ENCODE results near the gene PPIL6.

Gene PPIL6

DNA sequence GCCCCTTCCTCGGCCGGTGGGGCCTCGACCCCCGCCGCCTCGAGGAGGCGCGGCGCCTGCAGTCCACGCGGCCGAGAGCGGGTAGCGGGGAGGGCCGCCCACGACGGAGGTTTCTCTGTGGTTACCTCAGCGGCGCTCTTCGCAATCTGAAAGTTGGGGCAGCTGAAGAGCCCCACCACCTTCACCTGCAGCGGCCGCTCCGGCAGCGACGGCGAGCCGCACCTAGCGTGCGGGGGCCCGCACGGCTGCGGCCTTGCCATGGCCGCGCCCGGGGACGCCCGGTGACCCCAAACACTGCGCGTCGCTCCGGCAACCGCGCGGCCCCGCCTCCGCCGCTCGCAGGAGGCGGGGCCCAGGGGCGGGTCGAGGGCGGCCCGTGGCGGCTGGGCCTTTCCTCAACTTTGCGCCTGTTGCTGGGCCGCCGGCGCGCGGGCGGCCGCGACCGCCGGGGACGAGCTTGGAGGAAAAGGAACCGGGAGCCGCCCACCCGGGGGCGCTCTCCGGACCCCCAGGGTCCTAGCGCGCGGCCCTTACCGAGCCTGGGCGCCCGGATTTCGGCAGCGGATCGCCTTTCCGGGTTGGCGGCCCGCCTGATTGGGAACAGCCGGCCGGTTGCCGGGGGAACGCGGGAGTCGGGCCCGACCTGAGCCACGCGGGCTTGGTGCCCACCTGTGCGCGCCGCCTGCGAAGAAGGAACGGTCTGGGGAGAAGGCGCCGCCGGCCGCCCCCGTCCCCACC, at the start of gene PPIL6, which contains the start of gene SMPD2:
PPIL6 (minus strand) TSS at position 298 of the 738 bp plus-strand sequence; CDS start at position 260, 38 bp downstream.
SMPD2 (plus strand) TSS at position 394 of the 738 bp plus-strand sequence. CDS start 398 bp downstream, outside the sequence.
- peak; percentile 84 for DNase-seq (ENCODE audit: low read depth)
- H3K4me3 ChIP-seq (ENCODE audit: control insufficient read depth, low read depth, low read length), result peak within 1 kb of the TSS; percentile 79
- TF ChIP-seq, protein P1, sequence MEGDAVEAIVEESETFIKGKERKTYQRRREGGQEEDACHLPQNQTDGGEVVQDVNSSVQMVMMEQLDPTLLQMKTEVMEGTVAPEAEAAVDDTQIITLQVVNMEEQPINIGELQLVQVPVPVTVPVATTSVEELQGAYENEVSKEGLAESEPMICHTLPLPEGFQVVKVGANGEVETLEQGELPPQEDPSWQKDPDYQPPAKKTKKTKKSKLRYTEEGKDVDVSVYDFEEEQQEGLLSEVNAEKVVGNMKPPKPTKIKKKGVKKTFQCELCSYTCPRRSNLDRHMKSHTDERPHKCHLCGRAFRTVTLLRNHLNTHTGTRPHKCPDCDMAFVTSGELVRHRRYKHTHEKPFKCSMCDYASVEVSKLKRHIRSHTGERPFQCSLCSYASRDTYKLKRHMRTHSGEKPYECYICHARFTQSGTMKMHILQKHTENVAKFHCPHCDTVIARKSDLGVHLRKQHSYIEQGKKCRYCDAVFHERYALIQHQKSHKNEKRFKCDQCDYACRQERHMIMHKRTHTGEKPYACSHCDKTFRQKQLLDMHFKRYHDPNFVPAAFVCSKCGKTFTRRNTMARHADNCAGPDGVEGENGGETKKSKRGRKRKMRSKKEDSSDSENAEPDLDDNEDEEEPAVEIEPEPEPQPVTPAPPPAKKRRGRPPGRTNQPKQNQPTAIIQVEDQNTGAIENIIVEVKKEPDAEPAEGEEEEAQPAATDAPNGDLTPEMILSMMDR (conservative IDR thresholded peaks at IDR 0.05; ENCODE audit: control insufficient read depth, insufficient read depth, low read depth, low read length), result no peak

DNA sequence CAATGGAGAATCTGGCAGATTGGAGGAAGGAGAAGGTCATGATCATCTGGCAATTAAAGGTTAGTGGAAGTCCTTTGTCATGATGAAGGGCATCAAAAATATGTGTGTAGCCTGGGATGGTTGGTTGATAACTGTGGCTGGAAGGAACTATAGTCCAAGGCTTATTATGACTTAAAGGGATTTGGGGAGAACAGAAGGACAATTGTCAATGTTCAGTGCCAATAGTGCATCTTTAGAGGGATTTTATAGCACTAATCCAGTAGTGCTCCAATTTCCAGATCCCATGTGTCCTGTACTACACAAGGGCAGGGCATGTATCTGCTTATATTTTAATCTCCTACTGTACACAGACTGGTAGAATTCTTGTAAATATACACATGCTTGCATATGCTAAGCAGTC, 47.6 kb upstream of the PPIL6 start:
- TF ChIP-seq, protein P1 (conservative IDR thresholded peaks at IDR 0.05; ENCODE audit: control insufficient read depth, insufficient read depth, low read depth, low read length), result no peak
- no peak overlapping the region for H3K4me3 ChIP-seq (ENCODE audit: control insufficient read depth, low read depth, low read length)
- DNase-seq (ENCODE audit: low read depth), result no peak

DNA sequence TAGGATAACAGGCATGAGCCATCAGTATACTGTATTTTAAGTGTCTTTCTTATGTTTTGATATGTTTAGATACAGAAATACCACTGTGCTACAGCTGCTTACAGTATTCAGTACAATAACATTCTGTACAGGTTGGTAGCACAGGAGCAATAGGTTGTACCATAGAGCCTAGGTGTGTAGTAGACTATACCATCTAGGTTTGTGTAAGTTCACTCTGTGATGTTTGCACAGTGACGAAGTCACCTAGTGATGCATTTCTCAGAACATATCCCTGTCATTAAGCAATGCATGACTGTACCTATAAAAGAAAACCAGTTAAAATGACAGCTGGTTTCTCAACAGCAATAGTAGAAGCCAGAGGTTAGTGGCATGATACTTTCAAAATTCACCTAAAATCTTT, 45.6 kb upstream of the PPIL6 start:
- DNase-seq (ENCODE audit: low read depth), result no peak
- TF ChIP-seq, protein P1 (conservative IDR thresholded peaks at IDR 0.05; ENCODE audit: control insufficient read depth, insufficient read depth, low read depth, low read length), result no peak
- H3K4me3 ChIP-seq (ENCODE audit: control insufficient read depth, low read depth, low read length), result no peak overlapping the region

DNA sequence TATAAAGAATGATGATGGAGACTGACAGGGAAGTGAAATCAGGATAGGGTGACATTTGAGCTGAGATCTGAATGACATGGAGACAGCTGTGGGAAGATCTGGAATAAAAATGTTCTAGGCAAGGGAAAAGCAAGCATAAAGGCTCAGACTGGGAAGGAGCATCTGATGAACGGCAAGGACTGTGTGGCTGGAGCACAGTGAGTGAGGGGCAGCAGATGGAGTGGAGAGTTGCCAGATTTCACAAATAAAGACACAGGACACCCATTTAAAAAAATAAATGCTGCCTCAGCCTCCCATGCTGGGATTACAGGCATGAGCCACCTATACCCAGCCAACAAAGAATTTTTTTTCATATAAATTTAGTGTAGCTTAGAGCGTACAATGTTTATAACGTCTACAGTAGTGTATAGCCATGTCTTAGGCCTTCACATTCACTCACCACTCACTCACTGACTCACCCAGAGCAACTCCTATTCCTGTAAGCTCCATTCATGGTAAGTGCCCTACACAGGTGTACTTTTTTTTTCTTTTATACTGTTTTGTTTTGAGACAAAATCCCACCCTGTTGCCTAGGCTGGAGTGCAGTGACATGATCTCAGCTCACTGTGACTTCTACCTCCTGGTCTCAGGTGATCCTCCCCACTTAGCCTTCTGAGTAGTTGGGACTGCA, 45.0 kb upstream of the PPIL6 start:
- H3K4me3 ChIP-seq (ENCODE audit: control insufficient read depth, low read depth, low read length), result no peak overlapping the region
- DNase-seq (ENCODE audit: low read depth), result no peak
- TF ChIP-seq, protein P1 (conservative IDR thresholded peaks at IDR 0.05; ENCODE audit: control insufficient read depth, insufficient read depth, low read depth, low read length), result no peak

DNA sequence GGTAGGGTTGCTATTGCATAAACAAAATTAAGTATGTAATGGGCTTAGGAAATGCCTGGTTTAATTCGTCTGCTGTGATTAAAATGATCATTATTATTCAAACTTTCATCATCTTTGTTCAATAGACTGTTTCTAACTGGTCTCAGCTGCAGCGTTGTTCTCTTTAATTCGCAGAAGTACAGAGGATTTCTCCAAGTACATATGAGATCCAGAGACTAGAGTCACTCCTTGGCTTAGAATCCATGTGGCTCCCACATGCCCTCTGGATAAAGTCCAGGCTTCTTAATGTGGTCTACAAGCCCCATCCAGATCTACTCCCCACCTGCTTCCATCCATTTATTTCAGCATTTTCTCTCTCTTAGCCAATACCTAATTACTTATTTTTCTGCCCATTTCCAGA, 43.7 kb upstream of the PPIL6 start:
- TF ChIP-seq, protein P1 (conservative IDR thresholded peaks at IDR 0.05; ENCODE audit: control insufficient read depth, insufficient read depth, low read depth, low read length), result no peak
- H3K4me3 ChIP-seq (ENCODE audit: control insufficient read depth, low read depth, low read length), result no peak overlapping the region
- DNase-seq (ENCODE audit: low read depth), result peak; percentile 32

DNA sequence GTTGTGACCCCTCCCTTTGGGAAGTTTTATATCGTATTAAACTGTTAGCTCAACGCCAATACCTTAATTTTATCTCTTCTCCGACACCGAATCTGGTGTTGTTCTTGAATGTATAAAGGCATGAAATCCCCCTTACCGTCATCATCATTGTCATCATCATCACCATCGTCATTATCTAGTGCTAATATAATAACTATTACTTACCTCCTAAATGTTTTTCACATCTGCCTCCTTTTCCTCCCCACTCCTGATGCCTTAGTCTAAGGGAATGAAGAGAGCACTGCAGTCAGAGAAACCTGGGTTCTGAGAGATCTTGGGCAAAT, 43.3 kb upstream of the PPIL6 start:
- TF ChIP-seq, protein P1 (conservative IDR thresholded peaks at IDR 0.05; ENCODE audit: control insufficient read depth, insufficient read depth, low read depth, low read length), result no peak
- H3K4me3 ChIP-seq (ENCODE audit: control insufficient read depth, low read depth, low read length), result peak overlapping the region; percentile 49
- peak; percentile 26 for DNase-seq (ENCODE audit: low read depth)

Data from fibroblast of mammary gland (primary cell).